GM12878 (cell line): ENCODE measurements around the gene TYRO3. TPM values are rescaled to one million over a fixed set of nuclear protein-coding genes. Genes with fewer than 3 reads are reported as not detected.

Experiments used
- ATAC-seq: fragments of 200-7000 bp; cut with Tn5 transposase; 3 replicates; pipeline ENCODE4 v1.9.1; 2020; ENCODE audit warnings: mild to moderate bottlenecking, moderate library complexity
- BruUV-seq: library from RNA; stranded (reverse); fragments of 400-500 nt; replicated peaks from 2 replicates; lab custom pipeline; 2021; lab: Mats Ljungman, UMichigan
- CTCF ChIA-PET: fragments of 300-600 bp; sonication (Branson Sonifier 250); formaldehyde crosslinking; extraction: SDS; loops from one replicate; lab custom pipeline; 2021; ENCODE audit warnings: inconsistent platforms; lab: Yijun Ruan, JAX
- POLR2A ChIA-PET: fragments of 350-600 bp; formaldehyde crosslinking; extraction: SDS; loops from one replicate; lab custom pipeline; 2021; ENCODE audit warnings: inconsistent platforms; lab: Charles Lee
- RAD21 ChIA-PET: fragments of 300-600 bp; sonication (Branson Sonifier 250); formaldehyde crosslinking; loops from one replicate; lab custom pipeline; 2023; ENCODE audit warnings: antibody characterized with exemption; ENCODE audit not compliant: unreplicated experiment; lab: Charles Lee
- SMC1A ChIA-PET: fragments of 300-600 bp; sonication (Branson Sonifier 250); formaldehyde crosslinking; loops from one replicate; lab custom pipeline; 2023; ENCODE audit not compliant: unreplicated experiment, uncharacterized antibody; lab: Charles Lee
- DNase-seq: peaks from one replicate; pipeline ENCODE4 v3.0.0-alpha.2; 2011; ENCODE audit warnings: low read depth, low spot score
- FAIRE-seq: peaks from 3 replicates; lab custom pipeline; 2011; peaks lifted over from hg19 to GRCh38; lab: Jason Lieb, UNC
- H2AFZ ChIP-seq: 2 replicates; pipeline ENCODE4 v1.6.0; 2011; ENCODE audit warnings: low read depth, low read length, control low read depth; ENCODE audit not compliant: control insufficient read depth
- H3K27ac ChIP-seq: 2 replicates; pipeline ENCODE4 v1.5.1; 2011; ENCODE audit warnings: control low read depth; ENCODE audit not compliant: control insufficient read depth, insufficient read depth
- H3K27me3 ChIP-seq, 2 experiments: replicated peaks in 1 of 2; 2 replicates each; pipeline versions ENCODE4 v1.6.0 to v1.6.1; 2011; ENCODE audit warnings: low read length in 1 of 2; ENCODE audit not compliant: control insufficient read depth in 2 of 2, insufficient read depth in 2 of 2
- H3K36me3 ChIP-seq, 2 experiments: 2 replicates each; pipeline ENCODE4 v1.5.1; 2011; ENCODE audit warnings: low read length in 1 of 2; ENCODE audit not compliant: control insufficient read depth in 2 of 2, insufficient read depth in 2 of 2
- H3K4me1 ChIP-seq: 2 replicates; pipeline ENCODE4 v1.6.1; 2011; ENCODE audit warnings: mild to moderate bottlenecking, low read length, moderate library complexity, mixed read lengths; ENCODE audit not compliant: control insufficient read depth, insufficient read depth
- H3K4me2 ChIP-seq: 2 replicates; pipeline ENCODE4 v1.6.0; 2011; ENCODE audit warnings: control low read depth; ENCODE audit not compliant: control insufficient read depth, insufficient read depth
- H3K4me3 ChIP-seq: fragments of 200-600 bp; sonication (generic); 2 replicates; pipeline ENCODE4 v1.5.1; 2016
- H3K79me2 ChIP-seq: 2 replicates; pipeline ENCODE4 v1.6.0; 2011; ENCODE audit warnings: low read length; ENCODE audit not compliant: control insufficient read depth, insufficient read depth
- H3K9ac ChIP-seq: 2 replicates; pipeline ENCODE4 v1.8.0; 2011; ENCODE audit warnings: low read length, control low read depth, mixed read lengths; ENCODE audit not compliant: control insufficient read depth, insufficient read depth
- H3K9me3 ChIP-seq: replicated peaks from 3 replicates; pipeline ENCODE4 v1.5.1; 2011; ENCODE audit warnings: mild to moderate bottlenecking, low read length; ENCODE audit not compliant: control insufficient read depth, insufficient read depth
- H4K20me1 ChIP-seq: 2 replicates; pipeline ENCODE4 v1.6.0; 2011; ENCODE audit not compliant: control insufficient read depth, insufficient read depth
- CHD4 ChIP-seq: fragments of 200-600 bp; sonication (generic); IDR thresholded peaks from 2 replicates; pipeline ENCODE4 v1.6.1; 2016; ENCODE audit warnings: mild to moderate bottlenecking
- IRF5 ChIP-seq: fragments of 450-650 bp; IDR thresholded peaks from 2 replicates; pipeline ENCODE4 v1.6.1; 2017; ENCODE audit warnings: borderline replicate concordance
- NR2C2 ChIP-seq: IDR thresholded peaks from 2 replicates; pipeline ENCODE4 v1.6.1; 2011; ENCODE audit warnings: borderline replicate concordance, low read depth; ENCODE audit not compliant: control insufficient read depth, insufficient read length
- SMAD1 ChIP-seq: fragments of 450-650 bp; IDR thresholded peaks from 2 replicates; pipeline ENCODE4 v1.6.1; 2018; ENCODE audit warnings: mild to moderate bottlenecking, low read depth; ENCODE audit not compliant: partially characterized antibody
- SMARCA5 ChIP-seq: fragments of 450-650 bp; IDR thresholded peaks from 2 replicates; pipeline ENCODE4 v1.6.1; 2017; ENCODE audit warnings: mild to moderate bottlenecking
- TCF7 ChIP-seq: IDR thresholded peaks from 2 replicates; pipeline ENCODE4 v1.6.1; 2014; ENCODE audit warnings: antibody characterized with exemption, borderline replicate concordance
- YBX1 ChIP-seq: fragments of 450-650 bp; IDR thresholded peaks from 2 replicates; pipeline ENCODE4 v1.6.1; 2016; ENCODE audit warnings: antibody characterized with exemption
- WGBS: methylation state at CpG from one replicate; pipeline ENCODE4 v1.1.6; 2016; ENCODE audit warnings: low lambda C conversion rate; ENCODE audit not compliant: insufficient replicate concordance, insufficient coverage; ENCODE audit errors: missing lambda C conversion rate; 5-methylcytosine and 5-hydroxymethylcytosine counted together
- in situ Hi-C: fragments of 300-500 bp; cut with MboI; formaldehyde crosslinking; loops from 9 replicates; pipeline ENCODE4 v1.14.3; 2018; ENCODE audit warnings: mixed read lengths
- intact Hi-C: fragments of 100-400 bp; cut with micrococcal nuclease; formaldehyde crosslinking; loops from one replicate; pipeline ENCODE4 v1.14.2; 2022; ENCODE audit not compliant: unreplicated experiment
- polyA plus RNA-seq, 11 experiments: library from polyadenylated mRNA; depleted of rRNA in 4 of 11; unstranded in 6 of 11; stranded (reverse) in 5 of 11; fragments of >200 nt; fragmentation: Nextera tagmentation in 4 of 11; fragmentation: Illumina TruSeq in 1 of 11; extraction: Ambion mirVana in 4 of 11; extraction: Trizol in 1 of 11; gene quantifications; 1 replicate in 1 of 11; 2 replicates in 10 of 11; pipeline versions ENCODE4 v1.2.1 to v1.2.3, GENCODE V29; 2011 to 2016; ENCODE audit warnings: inconsistent platforms in 2 of 11, missing spikeins in 2 of 11, low read depth in 1 of 11
- total RNA-seq, 4 experiments: library from RNA; depleted of rRNA in 3 of 4; stranded (reverse); fragments of >200 nt in 3 of 4; fragmentation: Illumina TruSeq in 1 of 4; extraction: Trizol in 1 of 4; gene quantifications; 2 replicates each; pipeline versions ENCODE4 v1.2.1 to v1.2.3, GENCODE V29; 2013 to 2021

Gene TYRO3
- total and polyA plus RNA-seq, 10 of the 15 experiments (the other 5 are each of a cell fraction or from before 2014, with no cell fraction given), result 0.06 to 0.28 (median 0.13) TPM; not detected in 4

GRCh38 chr15:41523097-41523496 lies 35.9 kb upstream of the TYRO3 start:
- 100% methylated on average over 5 of the region's 5 CpGs for WGBS
- Histone ChIP-seq H4K20me1 (no peaks in the 10 kb centered on the region), H2AFZ (no peak overlapping the region), H3K4me1 (no peaks in the 10 kb centered on the region), H3K79me2 (no peaks in the 10 kb centered on the region), H3K9ac (no peak overlapping the region), H3K4me2 (no peak overlapping the region), H3K27me3 (no peaks in the 10 kb centered on the region), H3K4me3 (no peak overlapping the region), H3K27ac (no peak overlapping the region), H3K36me3 (peaks cover 0 to 6% of the 10 kb centered on the region in 2 experiments; a peak in 2 of 4 replicates), H3K9me3 (no peaks in the 10 kb centered on the region)
- RAD21 ChIA-PET, result no interaction called here
- POLR2A ChIA-PET, result no interaction called here
- no TSS peak for BruUV-seq
- intact Hi-C loops (no loop called here), in situ Hi-C loops (no loop called here)
- ATAC-seq (no peak), FAIRE-seq (no peak), DNase-seq (no peak)
- SMC1A ChIA-PET, result no interaction called here
- no peak for TF ChIP-seq IRF5
- CTCF ChIA-PET, result interaction anchor here (0.9 to 1.0 kb wide), 2 partner anchors 34 to 80 kb away, joined by 3 to 4 read pairs; no protein-coding TSS in a partner anchor

GRCh38 chr15:41530363-41530956 lies 28.6 kb upstream of the TYRO3 start:
- intact Hi-C loops (no loop called here), in situ Hi-C loops (no loop called here)
- Histone ChIP-seq H3K4me1 (no peaks in the 10 kb centered on the region), H3K79me2 (no peaks in the 10 kb centered on the region), H3K27me3 (no peaks in the 10 kb centered on the region), H3K27ac (no peak overlapping the region), H3K36me3 (peaks cover 4 to 17% of the 10 kb centered on the region in 2 experiments), H3K9ac (no peak overlapping the region), H3K4me2 (no peak overlapping the region), H2AFZ (no peak overlapping the region), H3K9me3 (no peaks in the 10 kb centered on the region), H4K20me1 (no peaks in the 10 kb centered on the region), H3K4me3 (no peak overlapping the region)
- ChIA-PET POLR2A (no interaction called here), CTCF (interaction anchor here (1.3 kb wide), 1 partner anchor 66 kb away, joined by 5 read pairs; no protein-coding TSS in a partner anchor), RAD21 (no interaction called here), SMC1A (interaction anchor here (1.5 kb wide), 1 partner anchor 65 kb away, joined by 3 read pairs; no protein-coding TSS in a partner anchor)
- FAIRE-seq, result no peak
- 35% methylated on average over 6 of the region's 6 CpGs for WGBS
- DNase-seq, result no peak
- no peak for TF ChIP-seq SMARCA5
- TF ChIP-seq NR2C2, result no peak
- no peak for TF ChIP-seq CHD4
- TF ChIP-seq SMAD1, result no peak
- no peak for TF ChIP-seq TCF7
- no peak for TF ChIP-seq YBX1
- no peak for ATAC-seq
- BruUV-seq, result no TSS peak
